HG02885 (cell line): ENCODE measurements around the gene IQUB.
"Not testable (repeated sequence)": the region's sequence is repeated elsewhere in the genome, so short reads cannot be mapped to it uniquely, and the experiment has no call there.

Experiments
- ATAC-seq: cut with Tn5 transposase; IDR thresholded peaks from one replicate; pipeline ENCODE4 v1.9.1; 2021; ENCODE audit warnings: mild to moderate bottlenecking; ENCODE audit not compliant: unreplicated experiment, poor library complexity

Gene IQUB

DNA sequence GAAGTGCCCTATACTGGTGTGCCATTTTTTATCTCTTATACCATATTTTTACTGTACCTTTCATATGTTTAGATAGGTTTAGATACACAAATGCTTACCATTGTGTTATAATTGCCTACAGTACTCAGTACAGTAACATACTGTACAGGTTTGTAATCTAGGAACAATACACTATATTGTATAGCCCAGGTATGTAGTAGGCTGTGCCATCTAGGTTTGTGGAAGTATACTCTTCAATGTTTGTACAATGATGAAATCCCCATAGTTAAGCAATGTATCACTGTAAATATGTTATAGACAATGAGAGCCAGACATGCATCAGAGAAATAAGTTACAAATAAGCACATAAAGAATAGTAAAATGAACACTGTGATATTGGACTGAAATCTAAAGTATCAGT is 109.1 kb downstream of the IQUB start:
- no peak for ATAC-seq

DNA sequence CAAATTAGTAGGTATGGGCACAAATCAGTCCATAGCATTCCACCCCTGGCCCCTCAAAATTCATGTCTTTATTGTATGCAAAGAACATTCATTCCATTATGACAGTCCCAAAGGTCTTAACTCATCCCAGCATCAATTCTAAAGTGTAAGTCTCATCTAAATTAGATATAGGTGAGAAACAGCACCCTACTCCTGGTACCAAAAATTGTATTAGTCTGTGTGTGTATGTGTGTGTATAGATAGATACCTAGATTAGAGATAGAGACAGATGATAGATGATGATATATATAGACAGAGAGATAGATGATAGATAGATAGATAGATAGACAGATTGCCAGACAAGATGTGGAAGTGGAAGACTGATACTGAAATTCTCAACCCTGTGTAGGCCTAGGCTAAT is 109.9 kb downstream of the IQUB start:
- ATAC-seq: no peak

DNA sequence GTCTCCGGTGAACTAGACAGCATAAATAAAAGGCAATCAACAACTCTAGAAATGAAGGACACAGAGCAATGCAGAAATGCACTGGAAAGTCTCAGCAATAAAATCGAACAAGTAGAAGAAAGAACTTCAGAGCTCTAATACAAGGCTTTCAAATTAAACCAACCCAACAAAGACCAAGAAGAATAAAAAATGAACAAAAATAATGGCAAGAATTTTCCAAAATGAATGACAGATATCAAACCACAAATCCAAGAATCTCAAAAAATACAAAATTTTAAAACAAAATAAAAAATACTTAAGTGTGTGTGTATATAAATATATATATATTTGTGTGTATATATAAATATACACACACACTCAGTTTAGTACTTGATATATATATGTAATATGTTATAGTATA is 110.8 kb downstream of the IQUB start:
- ATAC-seq: no peak

GRCh38 chr7:123417580-123417979 is 116.8 kb downstream of the IQUB start:
- no peak for ATAC-seq

DNA sequence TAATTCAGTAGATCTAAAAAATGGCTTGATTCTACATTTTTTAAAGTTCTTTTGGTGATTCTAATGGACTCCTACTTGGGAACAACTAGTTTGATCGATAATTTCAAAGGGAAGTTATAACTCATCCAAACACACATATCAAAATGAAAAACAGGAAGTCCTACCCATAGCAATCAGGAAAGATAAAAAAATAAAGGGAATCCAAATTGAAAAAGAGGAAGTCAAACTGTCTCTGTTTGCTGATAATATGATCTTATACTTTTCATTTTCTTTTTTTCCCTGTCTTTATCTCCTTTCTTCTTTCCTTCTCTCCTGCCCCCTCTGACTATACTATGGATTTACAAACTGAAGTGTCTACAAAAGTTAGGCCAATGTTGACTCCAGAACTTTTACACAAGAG is 118.8 kb downstream of the IQUB start:
- ATAC-seq: no peak

DNA sequence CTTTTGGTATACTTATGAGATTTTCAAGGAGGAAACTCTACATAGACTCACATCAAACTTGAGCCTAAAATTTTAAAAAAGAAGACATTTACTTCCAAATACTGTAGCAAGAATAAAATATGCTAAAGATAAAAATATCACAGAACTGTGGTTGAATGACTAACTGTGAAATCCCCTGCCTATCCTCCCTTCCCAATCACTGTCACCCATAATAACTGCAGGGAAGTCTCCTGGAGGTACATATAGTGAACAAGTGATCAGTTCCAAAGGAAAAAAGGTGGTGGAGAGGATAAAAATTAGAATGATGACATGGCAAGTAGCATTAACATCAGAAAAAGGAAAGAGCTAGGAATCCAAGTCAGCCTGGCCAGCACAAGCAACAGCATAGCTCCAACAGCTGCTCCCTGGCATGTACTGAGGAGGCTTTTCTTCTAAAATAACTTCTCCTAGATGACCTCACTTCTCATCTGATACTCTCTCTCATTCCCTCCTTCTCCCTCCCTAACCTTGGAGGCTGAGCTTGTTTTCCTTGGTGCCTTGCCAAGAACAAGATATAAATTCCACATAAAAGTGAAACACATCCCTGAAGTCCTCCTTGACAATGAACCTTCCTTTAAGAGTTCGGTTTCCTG is 124.0 kb downstream of the IQUB start:
- no peak for ATAC-seq

DNA sequence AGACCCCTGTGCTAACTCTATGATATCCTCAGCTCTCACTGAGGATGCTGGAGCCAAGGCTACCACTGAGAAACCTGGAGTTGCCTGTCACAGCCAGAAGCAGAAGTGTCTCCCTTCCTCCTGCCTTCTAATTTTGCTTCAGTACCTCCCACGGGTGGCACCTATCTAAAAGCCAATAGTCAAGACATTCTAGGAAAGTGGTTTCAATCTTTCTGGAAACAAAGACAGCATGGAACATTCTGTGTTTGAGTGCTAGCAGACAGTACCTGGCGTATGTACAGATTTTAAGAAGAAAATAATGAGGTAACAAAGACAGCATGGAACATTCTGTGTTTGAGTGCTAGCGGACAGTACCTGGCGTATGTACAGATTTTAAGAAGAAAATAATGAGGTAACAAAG is 126.4 kb downstream of the IQUB start:
- ATAC-seq: not testable (repeated sequence)
